Hepatocyte (in vitro differentiated cells): ENCODE data around the gene CCL23.

ENCODE experiments used
- EZH2 ChIP-seq: fragments of 200-600 bp; sonication (generic); IDR thresholded peaks from 2 replicates; pipeline ENCODE4 v1.6.1; 2016; ENCODE audit warnings: antibody characterized with exemption, mild to moderate bottlenecking, borderline replicate concordance
- EZH2phosphoT487 ChIP-seq: fragments of 200-600 bp; sonication (generic); IDR thresholded peaks from one replicate; pipeline ENCODE4 v1.6.1; 2018; ENCODE audit warnings: antibody characterized with exemption, mild to moderate bottlenecking, low read depth, moderate library complexity; ENCODE audit not compliant: unreplicated experiment, severe bottlenecking
- TF ChIP-seq, protein P1 (sequence below): fragments of 200-600 bp; sonication (generic); IDR thresholded peaks from 2 replicates; pipeline ENCODE4 v1.5.1; 2016; ENCODE audit warnings: antibody characterized with exemption, mild to moderate bottlenecking; ENCODE audit not compliant: poor library complexity

DNA sequence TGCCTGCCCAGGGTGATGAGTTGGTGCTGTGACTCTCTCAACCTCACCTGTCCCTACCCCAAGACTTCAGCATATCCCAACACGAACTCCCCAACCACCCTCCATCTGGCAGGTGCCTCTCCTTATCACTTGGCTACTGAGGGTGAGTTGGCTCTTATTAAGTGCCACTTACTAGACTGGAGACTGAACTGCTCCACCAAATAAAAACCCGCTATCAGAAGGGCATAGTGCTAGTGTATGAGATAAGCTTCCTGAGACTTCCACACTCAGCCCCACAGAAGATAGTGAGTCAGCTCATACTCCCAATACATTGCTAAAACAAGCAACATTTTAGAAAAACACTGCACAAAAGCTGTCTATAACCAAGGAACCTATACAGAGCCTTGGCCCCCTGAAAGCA, 30.3 kb upstream of the CCL23 start:
- no peak for TF ChIP-seq EZH2
- TF ChIP-seq, protein P1, sequence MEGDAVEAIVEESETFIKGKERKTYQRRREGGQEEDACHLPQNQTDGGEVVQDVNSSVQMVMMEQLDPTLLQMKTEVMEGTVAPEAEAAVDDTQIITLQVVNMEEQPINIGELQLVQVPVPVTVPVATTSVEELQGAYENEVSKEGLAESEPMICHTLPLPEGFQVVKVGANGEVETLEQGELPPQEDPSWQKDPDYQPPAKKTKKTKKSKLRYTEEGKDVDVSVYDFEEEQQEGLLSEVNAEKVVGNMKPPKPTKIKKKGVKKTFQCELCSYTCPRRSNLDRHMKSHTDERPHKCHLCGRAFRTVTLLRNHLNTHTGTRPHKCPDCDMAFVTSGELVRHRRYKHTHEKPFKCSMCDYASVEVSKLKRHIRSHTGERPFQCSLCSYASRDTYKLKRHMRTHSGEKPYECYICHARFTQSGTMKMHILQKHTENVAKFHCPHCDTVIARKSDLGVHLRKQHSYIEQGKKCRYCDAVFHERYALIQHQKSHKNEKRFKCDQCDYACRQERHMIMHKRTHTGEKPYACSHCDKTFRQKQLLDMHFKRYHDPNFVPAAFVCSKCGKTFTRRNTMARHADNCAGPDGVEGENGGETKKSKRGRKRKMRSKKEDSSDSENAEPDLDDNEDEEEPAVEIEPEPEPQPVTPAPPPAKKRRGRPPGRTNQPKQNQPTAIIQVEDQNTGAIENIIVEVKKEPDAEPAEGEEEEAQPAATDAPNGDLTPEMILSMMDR, result no peak
- no peak for TF ChIP-seq EZH2phosphoT487
